ENCODE results near the gene PATL1.

The PATL1 gene

GRCh38 chr11:59668950-59669610, at the start of gene PATL1:
PATL1 (minus strand) TSS chr11:59669037; CDS start chr11:59668895, 142 bp downstream.
- DNase-seq = peak; percentile 99
- H3K9me3 ChIP-seq (ENCODE audit: severe bottlenecking) = peaks cover 3% of the 10 kb centered on the region
- TF ChIP-seq CTCF (IDR thresholded peaks at IDR 0.05; ENCODE audit: low read depth, low read length) = no peak
- no peaks in the 10 kb centered on the region for H3K27me3 ChIP-seq (ENCODE audit: insufficient read depth, low read depth, severe bottlenecking)
- H3K4me3 ChIP-seq (ENCODE audit: low read depth, low read length) = peak within 1 kb of the TSS; percentile 97
- H3K36me3 ChIP-seq = peaks cover 30% of the 10 kb centered on the region
- H3K27ac ChIP-seq = peak within 1 kb of the TSS; percentile 97

GRCh38 chr11:59716051-59716450, 47.2 kb upstream of the PATL1 start:
- Histone ChIP-seq H3K9me3 (ENCODE audit: severe bottlenecking) (no peaks in the 10 kb centered on the region), H3K27ac (peak overlapping the region; percentile 62), H3K4me3 (ENCODE audit: low read depth, low read length) (no peak overlapping the region), H3K36me3 (no peaks in the 10 kb centered on the region), H3K27me3 (ENCODE audit: insufficient read depth, low read depth, severe bottlenecking) (no peaks in the 10 kb centered on the region)
- no peak for TF ChIP-seq CTCF (IDR thresholded peaks at IDR 0.05; ENCODE audit: low read depth, low read length)
- DNase-seq = peak; percentile 52

GRCh38 chr11:59713745-59714144, 44.9 kb upstream of the PATL1 start, which contains the start of gene OR10V1:
OR10V1 (minus strand) TSS chr11:59713845; CDS start chr11:59713845, 0 bp downstream.
- Histone ChIP-seq H3K4me3 (ENCODE audit: low read depth, low read length) (no peak within 1 kb of the TSS), H3K9me3 (ENCODE audit: severe bottlenecking) (no peaks in the 10 kb centered on the region), H3K36me3 (no peaks in the 10 kb centered on the region), H3K27ac (no peak within 1 kb of the TSS), H3K27me3 (ENCODE audit: insufficient read depth, low read depth, severe bottlenecking) (no peaks in the 10 kb centered on the region)
- TF ChIP-seq CTCF (IDR thresholded peaks at IDR 0.05; ENCODE audit: low read depth, low read length) = no peak
- DNase-seq = no peak

- Histone ChIP-seq H3K9me3 (ENCODE audit: severe bottlenecking) (peaks cover 2% of the 10 kb centered on the region), H3K4me3 (ENCODE audit: low read depth, low read length) (no peak overlapping the region), H3K27me3 (ENCODE audit: insufficient read depth, low read depth, severe bottlenecking) (no peaks in the 10 kb centered on the region), H3K36me3 (no peaks in the 10 kb centered on the region), H3K27ac (no peak overlapping the region)
- no peak for TF ChIP-seq CTCF (IDR thresholded peaks at IDR 0.05; ENCODE audit: low read depth, low read length)
- peak; percentile 14 for DNase-seq
Measured at GRCh38 chr11:59710136-59710847, 41.5 kb upstream of the PATL1 start.

- no peak for DNase-seq
- Histone ChIP-seq H3K27me3 (ENCODE audit: insufficient read depth, low read depth, severe bottlenecking) (no peaks in the 10 kb centered on the region), H3K36me3 (no peaks in the 10 kb centered on the region), H3K27ac (no peak overlapping the region), H3K9me3 (ENCODE audit: severe bottlenecking) (peaks cover 2% of the 10 kb centered on the region), H3K4me3 (ENCODE audit: low read depth, low read length) (no peak overlapping the region)
- no peak for TF ChIP-seq CTCF (IDR thresholded peaks at IDR 0.05; ENCODE audit: low read depth, low read length)
Measured at GRCh38 chr11:59708537-59708936, 39.7 kb upstream of the PATL1 start.

Data from WERI-Rb-1 (cell line).